GM19328 (cell line): Measurements from ENCODE around the gene PNPLA5.

Experiments
- ATAC-seq: cut with Tn5 transposase; IDR thresholded peaks from one replicate; pipeline ENCODE4 v1.9.1; 2021; ENCODE audit warnings: mild to moderate bottlenecking, moderate library complexity; ENCODE audit not compliant: unreplicated experiment

PNPLA5 gene

GRCh38 chr22:43841742-43842141, 50.1 kb downstream of the PNPLA5 start:
- ATAC-seq: no peak

GRCh38 chr22:43840851-43841250, 51.0 kb downstream of the PNPLA5 start:
- no peak for ATAC-seq

- ATAC-seq: no peak
Measured at GRCh38 chr22:43840431-43840830, 51.4 kb downstream of the PNPLA5 start.

DNA sequence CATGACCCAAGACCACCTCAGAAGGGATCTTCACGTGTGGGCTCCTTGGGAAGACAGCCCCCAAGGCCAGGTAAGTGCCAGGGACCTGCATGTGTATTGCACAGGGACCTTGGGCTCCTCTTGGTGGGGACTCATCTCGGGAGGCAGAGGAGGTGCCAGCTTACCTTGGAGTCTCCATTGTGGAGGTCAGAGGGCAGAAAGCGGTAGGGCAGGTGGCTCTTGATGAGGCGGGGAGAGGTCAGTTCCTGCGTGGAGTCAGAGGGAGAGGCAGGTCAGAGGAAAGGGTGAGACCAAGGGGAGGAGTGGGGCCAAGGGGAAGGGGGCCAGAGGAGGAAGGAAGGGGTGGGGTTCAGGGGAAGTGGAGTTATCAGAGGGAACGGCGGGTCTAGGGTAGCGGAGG, 52.0 kb downstream of the PNPLA5 start:
- ATAC-seq: no peak

DNA sequence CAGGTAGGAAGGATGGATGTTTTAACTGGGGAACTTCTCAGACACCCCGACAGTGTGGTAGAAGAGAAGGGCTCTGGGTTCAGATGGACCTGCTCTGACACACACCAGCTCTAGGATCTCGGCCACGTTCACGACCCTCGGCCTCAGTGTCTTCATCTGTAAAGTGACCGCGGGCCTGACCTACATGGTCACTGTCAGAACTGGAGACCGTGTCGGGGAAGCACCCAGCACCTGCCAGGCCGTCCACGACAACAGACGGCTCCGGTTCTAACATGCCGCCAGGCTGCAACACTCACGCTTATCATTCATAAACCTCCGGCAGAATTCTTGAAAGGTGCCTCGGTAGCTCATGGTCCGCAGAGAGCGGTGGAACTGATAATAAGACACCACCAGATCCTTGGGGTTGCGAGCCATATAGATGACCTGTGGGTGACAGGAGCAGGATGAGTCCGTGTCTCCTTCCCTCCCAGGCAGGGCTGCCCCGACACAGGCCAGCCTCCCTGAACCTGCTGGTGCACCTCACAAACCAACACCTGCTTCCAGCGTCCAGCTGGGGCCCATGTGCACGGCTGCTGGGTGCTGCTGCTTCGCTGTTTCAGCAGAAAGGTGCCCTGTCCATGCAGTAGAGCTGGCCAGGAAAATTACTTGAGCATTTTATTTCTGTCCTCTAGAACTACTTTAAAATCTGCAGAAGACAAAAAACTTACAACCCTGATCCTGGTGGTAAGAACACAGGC, 53.1 kb downstream of the PNPLA5 start:
- no peak for ATAC-seq

DNA sequence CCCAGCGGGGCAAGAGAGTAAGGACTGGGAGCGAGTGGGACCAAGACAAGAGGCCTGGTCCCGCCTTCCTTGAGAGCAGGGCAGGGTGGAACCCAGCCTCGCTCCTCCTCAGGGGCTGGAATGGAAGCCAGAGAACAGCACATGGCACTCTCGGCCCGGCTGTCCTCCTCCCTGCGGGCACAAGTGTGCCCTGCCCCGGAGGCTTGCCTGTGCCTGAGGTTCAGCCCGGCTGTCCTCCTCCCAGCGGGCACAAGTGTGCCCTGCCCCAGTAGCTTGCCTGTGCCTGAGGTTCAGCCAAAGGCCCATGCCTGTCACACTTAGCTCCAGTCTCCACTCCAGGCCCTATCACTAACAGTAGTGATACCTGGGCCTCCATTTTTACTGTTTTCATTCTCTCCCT, 53.7 kb downstream of the PNPLA5 start:
- ATAC-seq: no peak

DNA sequence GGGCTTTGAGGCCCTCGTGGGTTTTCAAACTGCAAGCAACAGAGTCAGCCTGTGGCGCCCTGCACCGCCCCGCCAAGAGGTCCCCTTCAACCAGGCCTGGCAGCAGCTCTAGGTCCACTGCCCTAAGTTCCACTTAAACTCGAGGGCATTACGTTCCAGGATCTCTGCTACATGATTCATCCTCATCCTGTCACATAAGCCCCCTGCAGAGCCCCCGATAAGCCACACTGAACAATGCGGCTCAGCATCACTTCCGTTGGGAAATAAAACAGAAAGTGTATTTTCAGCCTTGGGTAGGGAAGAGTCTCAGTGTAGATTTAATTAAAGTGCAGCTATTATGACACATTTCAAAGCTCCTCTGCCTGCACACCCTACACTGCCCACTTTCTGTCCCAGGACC, 54.1 kb downstream of the PNPLA5 start:
- no peak for ATAC-seq

DNA sequence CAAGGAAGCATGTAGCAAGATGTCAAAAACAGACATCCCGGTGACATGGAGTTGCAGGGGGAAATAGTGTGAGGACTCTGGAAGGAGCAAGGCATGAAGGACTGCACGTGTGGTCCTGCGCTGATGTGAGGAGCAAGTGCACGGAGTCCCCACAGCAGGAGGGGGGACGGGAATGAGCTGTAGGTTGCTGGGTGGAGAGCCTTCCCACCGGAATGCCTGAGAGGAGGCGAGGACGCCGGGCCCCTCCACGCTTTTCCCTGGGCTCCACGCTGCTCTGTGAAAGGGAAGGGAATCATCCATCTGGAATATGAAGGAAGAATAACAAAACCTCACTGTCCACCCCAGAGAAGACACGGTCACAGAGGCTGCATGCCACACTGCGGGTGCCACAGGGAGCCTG, 56.1 kb downstream of the PNPLA5 start:
- no peak for ATAC-seq

- ATAC-seq: no peak
Measured at GRCh38 chr22:43835166-43835565, 56.6 kb downstream of the PNPLA5 start.

DNA sequence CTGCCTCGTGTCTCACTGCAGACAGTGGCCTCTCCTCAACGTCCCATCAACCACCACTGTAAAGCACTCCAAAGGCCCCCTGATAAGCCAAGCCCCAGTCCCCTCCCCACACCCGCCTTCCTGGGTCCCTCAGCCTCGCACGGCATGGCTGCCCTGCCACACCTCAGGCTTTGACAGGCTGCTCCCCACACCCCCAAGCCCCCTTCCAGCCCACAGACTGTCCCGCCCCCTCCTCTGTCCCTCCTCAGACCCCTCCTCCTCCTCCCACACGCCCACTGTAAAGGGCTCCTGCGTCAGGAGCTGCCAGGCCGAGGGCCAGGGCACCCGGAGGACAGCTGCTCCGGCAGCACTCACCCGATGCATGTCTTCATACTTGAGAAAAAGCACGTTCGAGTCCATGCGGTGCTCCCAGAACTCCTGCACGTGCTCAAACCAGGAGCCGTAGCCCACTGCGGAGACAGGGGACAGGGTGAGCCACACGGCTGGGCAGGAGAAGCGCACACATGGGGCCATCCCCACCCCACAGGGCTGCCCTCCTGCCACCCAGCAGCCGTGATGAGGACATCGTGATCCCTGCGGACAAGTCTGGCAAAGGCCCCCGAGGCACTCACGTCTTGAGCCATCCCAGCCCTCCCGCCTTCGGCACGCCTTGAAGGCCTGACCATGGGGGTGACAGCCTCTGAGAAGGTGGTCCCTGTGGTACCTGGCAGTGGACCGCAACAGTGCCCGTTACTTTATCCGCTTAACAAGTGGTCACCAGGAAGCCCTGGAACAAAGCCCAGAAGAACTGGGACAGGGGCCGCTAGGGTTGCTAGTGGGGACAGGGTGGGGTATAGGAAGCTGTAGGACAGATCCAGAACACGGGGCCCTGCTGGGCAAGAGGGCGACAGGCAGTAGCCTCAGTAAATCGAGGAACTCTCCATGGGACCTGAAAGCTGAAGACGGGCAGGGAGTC, 58.2 kb downstream of the PNPLA5 start:
- no peak for ATAC-seq

DNA sequence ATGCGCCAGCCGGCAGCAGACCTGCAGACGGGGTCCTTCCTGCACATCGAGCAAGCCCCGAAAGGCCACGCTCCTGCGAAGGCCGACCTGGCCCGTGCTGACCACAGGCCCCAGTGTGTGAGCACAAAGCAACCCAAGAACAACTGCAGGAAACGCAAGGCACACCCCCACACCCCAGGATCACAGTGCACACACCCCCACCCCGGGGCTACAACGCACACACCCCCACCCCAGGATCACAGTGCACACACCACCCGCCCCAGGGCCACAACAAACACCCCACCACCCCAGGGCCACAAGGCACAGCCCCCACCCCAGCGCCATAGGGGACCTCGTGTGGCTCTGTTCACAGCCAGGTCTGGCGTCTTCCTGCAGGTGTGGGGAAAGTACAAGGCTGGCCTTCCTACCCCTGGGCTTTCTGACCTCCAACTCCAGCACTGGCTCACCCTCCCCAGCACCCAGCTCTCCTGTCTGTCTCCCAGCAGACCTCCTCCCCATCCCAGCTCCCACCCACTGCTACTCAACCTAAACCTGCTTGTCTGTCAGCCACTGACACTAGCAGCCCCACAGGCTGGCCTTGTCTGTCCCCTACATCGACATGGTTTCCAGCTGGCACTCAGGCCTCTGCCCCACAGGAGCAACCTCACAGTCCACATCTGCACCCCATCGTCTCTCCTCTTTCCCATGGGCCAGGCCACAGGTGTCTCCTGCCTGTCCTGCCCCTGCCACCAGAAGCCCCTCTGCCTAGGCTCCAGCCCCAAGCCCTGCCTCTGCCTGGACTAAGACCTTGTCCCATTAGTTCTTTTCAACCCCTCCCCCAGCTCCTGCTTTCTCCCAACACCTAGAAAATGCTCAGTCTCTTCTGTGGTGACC, 59.2 kb downstream of the PNPLA5 start:
- ATAC-seq: no peak

DNA sequence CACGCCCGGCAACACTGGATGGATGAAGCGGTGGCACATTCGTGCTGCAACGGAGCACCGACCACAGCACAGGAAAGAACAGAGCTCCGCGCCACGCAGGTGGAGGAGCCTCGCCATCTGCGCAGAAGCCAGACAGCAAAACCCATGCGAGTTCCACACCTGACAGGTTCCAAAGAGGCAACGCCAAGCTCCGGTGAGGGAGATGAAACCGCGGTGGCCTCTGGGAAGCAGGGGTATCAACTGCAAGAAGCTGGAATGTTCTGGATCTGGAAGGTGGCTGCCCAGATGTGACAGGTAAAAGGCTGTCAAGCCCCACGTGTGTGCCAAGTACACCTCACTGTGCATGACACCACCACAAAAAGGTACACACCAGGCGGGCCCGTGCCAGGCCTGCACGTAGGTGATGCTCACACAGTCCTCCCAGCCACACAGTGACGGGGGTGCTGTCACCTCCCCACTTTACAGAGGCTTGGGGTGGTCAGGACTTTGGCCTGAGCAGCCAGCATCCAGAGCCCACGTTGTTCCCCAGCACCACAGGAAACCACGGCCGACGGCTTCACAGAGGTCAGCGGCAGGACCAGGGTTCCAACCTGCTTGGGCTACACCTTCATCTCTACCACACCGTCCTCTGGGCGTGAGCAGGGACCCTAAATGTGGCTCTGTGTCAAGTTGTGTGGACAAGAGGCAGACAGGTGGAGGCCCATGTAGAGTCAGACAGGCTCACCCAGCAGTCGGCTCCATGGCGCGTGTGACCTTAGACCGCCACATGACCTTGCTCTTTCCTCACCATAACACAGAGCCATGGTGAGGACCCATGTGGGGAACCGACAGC, 60.0 kb downstream of the PNPLA5 start:
- ATAC-seq: no peak

DNA sequence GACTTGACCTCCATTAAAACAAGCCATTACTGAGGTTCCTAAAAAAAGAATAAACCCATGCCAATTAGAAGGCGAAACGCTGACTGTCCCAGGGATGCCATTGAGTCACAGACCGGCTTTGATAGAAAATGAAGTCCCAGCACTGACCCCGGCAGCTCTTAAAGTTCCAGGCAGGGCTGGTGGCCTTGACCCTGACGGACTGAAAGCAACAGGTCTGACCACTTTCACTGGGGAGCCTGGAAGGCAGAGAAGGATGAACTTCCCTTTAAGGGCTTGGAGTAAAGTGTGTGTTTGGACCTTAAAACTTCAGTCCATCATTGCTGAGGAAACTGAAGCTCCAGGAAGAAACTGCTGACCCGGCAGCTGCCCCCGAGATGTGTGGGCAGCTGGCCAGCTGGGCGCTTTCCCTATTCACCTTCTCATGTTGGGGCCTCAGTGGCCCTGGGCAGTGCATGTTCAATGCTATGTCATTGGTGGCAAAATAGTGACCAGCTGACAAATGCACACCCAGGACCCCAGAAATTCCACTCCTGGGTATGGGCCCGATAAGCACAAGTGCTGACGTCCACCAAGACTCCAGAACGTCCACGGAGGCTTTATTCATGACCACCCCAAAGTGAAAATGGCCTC, 60.8 kb downstream of the PNPLA5 start:
- no peak for ATAC-seq

GRCh38 chr22:43829904-43830851, 61.6 kb downstream of the PNPLA5 start:
- ATAC-seq: no peak
